Endometrial microvascular endothelial cells (primary cell): ENCODE results near the gene KRTAP2-2. TPM values are rescaled to one million over a fixed set of nuclear protein-coding genes. Genes with fewer than 3 reads are reported as not detected.

Experiments
- total RNA-seq: library from RNA; depleted of rRNA; stranded (reverse); fragments of >200 nt; gene quantifications from one replicate; pipeline ENCODE4 v1.2.3, GENCODE V29; 2015; ENCODE audit errors: inconsistent ontology term

KRTAP2-2 gene
- total RNA-seq, 1 donor from 2014 or later: not detected

Other genes with a start within 250 kb of the KRTAP2-2 start
- 6.4 TPM for gene KRT10, start 232.6 kb downstream of the KRTAP2-2 start, total RNA-seq
- gene KRT12, start 188.0 kb downstream of the KRTAP2-2 start, total RNA-seq: not detected
- not detected for gene KRT20, start 170.0 kb downstream of the KRTAP2-2 start, total RNA-seq
- not detected for gene KRT23, start 117.6 kb downstream of the KRTAP2-2 start, total RNA-seq
- gene KRT39, start 88.3 kb downstream of the KRTAP2-2 start, total RNA-seq: not detected
- gene KRT40, start 70.9 kb downstream of the KRTAP2-2 start, total RNA-seq: not detected
- gene KRTAP3-3, start 61.1 kb downstream of the KRTAP2-2 start, total RNA-seq: not detected
- not detected for gene KRTAP3-2, start 55.3 kb downstream of the KRTAP2-2 start, total RNA-seq
- gene KRTAP3-1, start 46.1 kb downstream of the KRTAP2-2 start, total RNA-seq: not detected
- not detected for gene KRTAP1-5, start 28.0 kb downstream of the KRTAP2-2 start, total RNA-seq
- gene KRTAP1-4, start 25.0 kb downstream of the KRTAP2-2 start, total RNA-seq: not detected
- not detected for gene KRTAP1-3, start 20.4 kb downstream of the KRTAP2-2 start, total RNA-seq
- gene KRTAP1-1, start 13.8 kb downstream of the KRTAP2-2 start, total RNA-seq: not detected
- gene KRTAP2-1, start 7.9 kb downstream of the KRTAP2-2 start, total RNA-seq: not detected
- not detected for gene KRTAP2-3, start 4.9 kb upstream of the KRTAP2-2 start, total RNA-seq
- gene KRTAP2-4, start 10.6 kb upstream of the KRTAP2-2 start, total RNA-seq: not detected
- gene KRTAP4-7, start 28.9 kb upstream of the KRTAP2-2 start, total RNA-seq: not detected
- not detected for gene KRTAP4-8, start 42.9 kb upstream of the KRTAP2-2 start, total RNA-seq
- gene KRTAP4-16, start 47.0 kb upstream of the KRTAP2-2 start, total RNA-seq: not detected
- not detected for gene KRTAP4-9, start 50.2 kb upstream of the KRTAP2-2 start, total RNA-seq
- gene KRTAP4-11, start 63.1 kb upstream of the KRTAP2-2 start, total RNA-seq: not detected
- gene KRTAP4-12, start 69.0 kb upstream of the KRTAP2-2 start, total RNA-seq: not detected
- not detected for gene KRTAP4-6, start 85.3 kb upstream of the KRTAP2-2 start, total RNA-seq
- not detected for gene KRTAP4-5, start 94.6 kb upstream of the KRTAP2-2 start, total RNA-seq
- gene KRTAP4-4, start 105.5 kb upstream of the KRTAP2-2 start, total RNA-seq: not detected
- gene KRTAP4-3, start 113.0 kb upstream of the KRTAP2-2 start, total RNA-seq: not detected
- gene KRTAP4-2, start 123.0 kb upstream of the KRTAP2-2 start, total RNA-seq: not detected
- gene KRTAP4-1, start 129.7 kb upstream of the KRTAP2-2 start, total RNA-seq: not detected
- not detected for gene KRTAP9-1, start 134.7 kb upstream of the KRTAP2-2 start, total RNA-seq
- not detected for gene KRTAP9-2, start 171.4 kb upstream of the KRTAP2-2 start, total RNA-seq
- not detected for gene KRTAP9-3, start 177.2 kb upstream of the KRTAP2-2 start, total RNA-seq
- gene KRTAP9-8, start 182.8 kb upstream of the KRTAP2-2 start, total RNA-seq: not detected
- gene KRTAP9-4, start 194.5 kb upstream of the KRTAP2-2 start, total RNA-seq: not detected
- gene KRTAP9-9, start 200.2 kb upstream of the KRTAP2-2 start, total RNA-seq: not detected
- gene KRTAP9-6, start 210.1 kb upstream of the KRTAP2-2 start, total RNA-seq: not detected
- gene KRTAP9-7, start 220.5 kb upstream of the KRTAP2-2 start, total RNA-seq: not detected
- gene KRTAP29-1, start 247.6 kb upstream of the KRTAP2-2 start, total RNA-seq: not detected